Gastroesophageal sphincter (tissue), 4 donors: ENCODE data around the gene INSR. TPM values are rescaled to one million over a fixed set of nuclear protein-coding genes. Genes with fewer than 3 reads are reported as not detected.

Source experiments
- ATAC-seq: fragments of 150-250 bp; one replicate; pipeline ENCODE4 v1.9.1; 2016; ENCODE audit warnings: mild to moderate bottlenecking, moderate library complexity
- H3K27ac ChIP-seq, 4 donors: fragments of 200-600 bp; sonication (generic) in 3 of 4; 1 replicate in 3 of 4; 2 replicates in 1 of 4; pipeline ENCODE4 v1.5.1; 2016 to 2019
- H3K27me3 ChIP-seq: fragments of 200-600 bp; sonication (generic); one replicate; pipeline ENCODE4 v1.5.1; 2019
- H3K36me3 ChIP-seq, 2 donors: fragments of 200-600 bp; sonication (generic); one replicate each; pipeline ENCODE4 v1.5.1; 2019; ENCODE audit warnings: control low read depth in 1 of 2
- H3K4me1 ChIP-seq, 3 donors: fragments of 200-600 bp; sonication (generic); 1 replicate in 2 of 3; 2 replicates in 1 of 3; pipeline ENCODE4 v1.5.1; 2016 to 2019; ENCODE audit warnings: control low read depth in 2 of 3
- H3K4me3 ChIP-seq, 2 donors: fragments of 200-600 bp; sonication (generic); one replicate each; pipeline ENCODE4 v1.5.1; 2019; ENCODE audit warnings: mild to moderate bottlenecking in 1 of 2, moderate library complexity in 1 of 2
- H3K9me3 ChIP-seq, 3 donors: fragments of 200-600 bp; sonication (generic); one replicate each; pipeline ENCODE4 v1.5.1; 2017 to 2019; ENCODE audit warnings: control low read depth in 2 of 3
- EP300 ChIP-seq: sonication (generic); formaldehyde crosslinking; IDR thresholded peaks from one replicate; pipeline ENCODE4 v1.6.1; 2017; ENCODE audit warnings: antibody characterized with exemption, mild to moderate bottlenecking
- POLR2A ChIP-seq, 2 donors: fragments of 450-650 bp; IDR thresholded peaks; one replicate each; pipeline ENCODE4 v1.6.1; 2017; ENCODE audit warnings: antibody characterized with exemption in 2 of 2, mild to moderate bottlenecking in 2 of 2, moderate library complexity in 1 of 2
- POLR2AphosphoS5 ChIP-seq: sonication (generic); formaldehyde crosslinking; IDR thresholded peaks from one replicate; pipeline ENCODE4 v1.6.1; 2017; ENCODE audit warnings: antibody characterized with exemption
- WGBS, 2 donors: methylation state at CpG; one replicate each; pipeline ENCODE4 v1.1.5; 2018; ENCODE audit warnings: low coverage in 1 of 2; 5-methylcytosine and 5-hydroxymethylcytosine counted together
- total RNA-seq, 4 donors: library from RNA; depleted of rRNA; stranded (reverse); fragments of >200 nt; gene quantifications; one replicate each; pipeline ENCODE4 v1.1.0, GENCODE V29; 2016
- TF ChIP-seq, protein P1 (sequence below), 4 experiments: fragments of 200-600 bp in 2 of 4; fragments of 450-650 bp in 2 of 4; sonication (generic) in 1 of 4; IDR thresholded peaks; one replicate each; pipeline ENCODE4 v1.5.1; 2017 to 2019; ENCODE audit warnings: antibody characterized with exemption in 4 of 4, mild to moderate bottlenecking in 2 of 4, moderate library complexity in 2 of 4

Gene INSR
- total RNA-seq, 4 donors from 2014 or later = 67.6 to 95.6 (median 81.2) TPM

DNA sequence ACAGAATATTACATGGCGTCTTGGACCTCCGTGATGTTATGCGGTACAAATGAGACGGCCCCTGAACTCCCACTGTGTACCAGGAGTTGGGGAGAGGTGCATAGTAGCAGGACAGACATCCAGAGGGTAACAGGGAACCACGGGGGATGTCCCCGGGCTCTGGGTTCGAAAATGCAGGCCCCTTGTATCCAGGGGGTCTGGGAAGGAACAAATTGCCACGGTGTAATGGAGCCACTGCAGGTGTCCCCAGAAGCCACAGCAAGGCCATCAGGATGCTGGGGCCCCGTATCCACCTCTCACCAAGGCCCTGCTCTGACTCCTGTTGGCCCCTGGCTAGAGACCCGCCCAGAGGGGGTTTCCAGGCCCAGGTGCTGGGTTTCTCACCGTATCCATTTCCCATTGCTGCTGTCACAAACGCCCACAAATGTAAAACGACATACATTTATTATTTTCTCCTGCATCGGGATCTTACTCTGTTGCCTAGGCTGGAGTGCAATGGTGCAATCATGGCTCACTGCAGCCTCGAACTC is 77.8 kb downstream of the INSR start:
- TF ChIP-seq POLR2AphosphoS5 (no peak), POLR2A (IDR thresholded peaks at IDR 0.05) (no peak), EP300 (no peak)
- TF ChIP-seq, protein P1, sequence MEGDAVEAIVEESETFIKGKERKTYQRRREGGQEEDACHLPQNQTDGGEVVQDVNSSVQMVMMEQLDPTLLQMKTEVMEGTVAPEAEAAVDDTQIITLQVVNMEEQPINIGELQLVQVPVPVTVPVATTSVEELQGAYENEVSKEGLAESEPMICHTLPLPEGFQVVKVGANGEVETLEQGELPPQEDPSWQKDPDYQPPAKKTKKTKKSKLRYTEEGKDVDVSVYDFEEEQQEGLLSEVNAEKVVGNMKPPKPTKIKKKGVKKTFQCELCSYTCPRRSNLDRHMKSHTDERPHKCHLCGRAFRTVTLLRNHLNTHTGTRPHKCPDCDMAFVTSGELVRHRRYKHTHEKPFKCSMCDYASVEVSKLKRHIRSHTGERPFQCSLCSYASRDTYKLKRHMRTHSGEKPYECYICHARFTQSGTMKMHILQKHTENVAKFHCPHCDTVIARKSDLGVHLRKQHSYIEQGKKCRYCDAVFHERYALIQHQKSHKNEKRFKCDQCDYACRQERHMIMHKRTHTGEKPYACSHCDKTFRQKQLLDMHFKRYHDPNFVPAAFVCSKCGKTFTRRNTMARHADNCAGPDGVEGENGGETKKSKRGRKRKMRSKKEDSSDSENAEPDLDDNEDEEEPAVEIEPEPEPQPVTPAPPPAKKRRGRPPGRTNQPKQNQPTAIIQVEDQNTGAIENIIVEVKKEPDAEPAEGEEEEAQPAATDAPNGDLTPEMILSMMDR (IDR thresholded peaks at IDR 0.05) = no peak
- no peak for ATAC-seq
- Histone ChIP-seq H3K4me1 (peaks cover 0 to 26% (median 8%) of the 10 kb centered on the region in 3 donors), H3K4me3 (no peak overlapping the region), H3K9me3 (no peaks in the 10 kb centered on the region), H3K36me3 (no peaks in the 10 kb centered on the region), H3K27ac (no peak overlapping the region), H3K27me3 (no peaks in the 10 kb centered on the region)
- WGBS, 2 donors = 88 to 96% methylated on average over 9 to 13 of the region's 15 CpGs

GRCh38 chr19:7215176-7215575 is 79.0 kb downstream of the INSR start:
- Histone ChIP-seq H3K4me3 (no peak overlapping the region), H3K4me1 (peaks cover 0 to 33% (median 8%) of the 10 kb centered on the region in 3 donors), H3K27me3 (no peaks in the 10 kb centered on the region), H3K36me3 (no peaks in the 10 kb centered on the region), H3K27ac (no peak overlapping the region), H3K9me3 (no peaks in the 10 kb centered on the region)
- TF ChIP-seq POLR2A (IDR thresholded peaks at IDR 0.05) (no peak), POLR2AphosphoS5 (no peak), EP300 (no peak)
- TF ChIP-seq, protein P1 (IDR thresholded peaks at IDR 0.05) = no peak
- 62 to 74% methylated on average over 5 of the region's 7 CpGs for WGBS, 2 donors
- ATAC-seq = no peak

DNA sequence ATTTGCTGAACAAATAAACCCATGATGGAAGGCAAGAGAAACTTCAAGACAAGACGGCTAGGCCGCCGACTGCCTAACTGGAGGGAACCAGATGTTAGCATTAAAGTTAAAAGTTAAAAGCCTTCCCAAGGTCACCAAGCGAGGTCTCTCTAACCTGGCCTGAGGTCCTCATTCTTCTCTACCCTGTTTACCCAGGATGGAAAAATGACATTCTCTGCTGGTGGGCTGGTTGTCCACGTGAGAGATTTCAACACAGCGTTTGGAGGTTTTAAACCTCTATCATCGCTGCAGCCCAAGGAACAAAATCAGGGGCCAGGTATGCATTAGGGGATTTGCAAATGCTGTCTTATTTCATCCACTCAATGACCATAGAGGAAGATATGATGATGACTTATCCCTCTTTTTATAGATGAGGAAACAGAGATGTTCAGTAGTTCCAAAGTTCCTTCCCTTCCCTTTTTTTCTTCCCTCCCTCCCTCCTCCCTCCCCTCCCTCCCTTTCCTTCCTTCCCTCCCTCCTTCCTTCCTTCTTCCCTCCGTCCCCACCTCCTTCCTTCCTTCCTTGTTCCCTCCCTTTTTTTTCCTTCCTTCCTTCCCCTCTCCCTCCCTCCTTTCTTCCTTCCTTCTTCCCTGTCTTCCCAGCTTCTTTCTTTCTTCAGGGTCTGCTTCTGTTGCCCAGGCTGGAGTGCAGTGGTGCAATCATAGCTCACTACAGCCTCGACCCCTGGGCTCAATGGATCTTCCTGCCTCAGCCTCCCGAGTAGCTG is 79.7 kb downstream of the INSR start:
- H3K4me3 ChIP-seq = no peak overlapping the region
- no peaks in the 10 kb centered on the region for H3K27me3 ChIP-seq
- no peak for ATAC-seq
- peaks cover 0 to 37% (median 8%) of the 10 kb centered on the region in 3 donors for H3K4me1 ChIP-seq
- no peaks in the 10 kb centered on the region for H3K9me3 ChIP-seq
- WGBS, 2 donors = 79 to 84% methylated on average over 6 to 8 of the region's 10 CpGs
- no peak overlapping the region for H3K27ac ChIP-seq
- no peaks in the 10 kb centered on the region for H3K36me3 ChIP-seq
- TF ChIP-seq EP300 = no peak
- TF ChIP-seq POLR2A (IDR thresholded peaks at IDR 0.05) = no peak
- TF ChIP-seq, protein P1 (IDR thresholded peaks at IDR 0.05) = no peak
- TF ChIP-seq POLR2AphosphoS5 = no peak

GRCh38 chr19:7213628-7214323 is 80.4 kb downstream of the INSR start:
- peak overlapping the region in 2 of 4 donors; percentile 3 to 66 for H3K27ac ChIP-seq
- H3K27me3 ChIP-seq = no peaks in the 10 kb centered on the region
- H3K36me3 ChIP-seq = no peaks in the 10 kb centered on the region
- no peak overlapping the region for H3K4me3 ChIP-seq
- peaks cover 0 to 40% (median 8%) of the 10 kb centered on the region in 3 donors for H3K4me1 ChIP-seq
- no peaks in the 10 kb centered on the region for H3K9me3 ChIP-seq
- WGBS, 2 donors = 74 to 81% methylated on average over 8 to 11 of the region's 14 CpGs
- TF ChIP-seq POLR2AphosphoS5 = no peak
- TF ChIP-seq, protein P1 (IDR thresholded peaks at IDR 0.05) = no peak
- no peak for TF ChIP-seq POLR2A (IDR thresholded peaks at IDR 0.05)
- no peak for TF ChIP-seq EP300
- ATAC-seq = no peak
